ENCODE measurements around the gene HYI.

- TF ChIP-seq POLR2A (IDR thresholded peaks at IDR 0.05) (no peak), CTCF (IDR thresholded peaks at IDR 0.05) (no peak)
These were observed 27.5 kb downstream of the HYI start for GRCh38 chr1:43426221-43426620.
